ENCODE data around the gene ZMYM2. TPM values are rescaled to one million over a fixed set of nuclear protein-coding genes. Genes with fewer than 3 reads are reported as not detected.

The ZMYM2 gene
- total and polyA plus RNA-seq, 2 of the 13 experiments (the other 11 are each of a cell fraction or from before 2014, with no cell fraction given), result 22.4 to 40.8 TPM

DNA sequence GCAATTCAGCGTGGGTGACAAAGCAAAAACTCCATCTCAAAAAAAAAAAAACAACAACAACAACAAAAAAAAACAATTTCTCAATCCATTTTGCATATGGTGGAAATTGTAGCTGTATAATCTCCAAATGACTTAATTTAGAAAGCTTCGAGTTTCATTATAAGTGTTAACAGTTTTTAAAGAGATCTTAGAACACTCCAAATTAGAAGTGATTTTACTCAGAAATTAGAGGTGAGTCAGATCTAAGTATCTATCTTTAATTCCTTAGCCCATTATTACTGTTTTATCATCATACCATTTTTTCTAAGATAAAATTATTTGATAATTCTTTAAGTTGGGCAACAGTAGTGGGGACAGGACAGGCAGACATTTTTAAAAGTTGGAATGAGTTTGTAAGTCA, 60.5 kb downstream of the ZMYM2 start:
- Histone ChIP-seq H3K4me1 (ENCODE audit: insufficient read depth, low read length) (no peaks in the 10 kb centered on the region), H3K36me3 (replicated peaks in 1 of 2; ENCODE audit: control insufficient read depth in 1 of 2, insufficient read depth in 2 of 2, low read length in 2 of 2) (peaks cover 5 to 13% of the 10 kb centered on the region in 2 experiments; a peak in 4 of 5 replicates), H3K27ac (ENCODE audit: extremely low read length, insufficient read depth, low read length) (no peak overlapping the region), H2AFZ (ENCODE audit: low read length) (no peak overlapping the region), H3K9ac (ENCODE audit: insufficient read depth, low read depth, low read length) (no peak overlapping the region), H3K27me3 (ENCODE audit: control insufficient read depth in 1 of 2, insufficient read depth in 2 of 2, low read length in 2 of 2) (no peaks in the 10 kb centered on the region), H3K4me3 (replicated peaks in 1 of 3; ENCODE audit: insufficient read depth in 1 of 3, low read depth in 2 of 3, low read length in 3 of 3) (no peak overlapping the region), H4K20me1 (ENCODE audit: insufficient read depth, low read length) (no peaks in the 10 kb centered on the region), H3K4me2 (ENCODE audit: low read depth, low read length) (no peak overlapping the region), H3K79me2 (ENCODE audit: insufficient read depth, low read length) (peaks cover 3% of the 10 kb centered on the region), H3K9me3 (ENCODE audit: low read length) (no peaks in the 10 kb centered on the region)
- in situ Hi-C loops (cut with HindIII; ENCODE audit: extremely low pct_ligation_motif_present, low pct_unique_long_range_greater_than_20kb), result no loop called here
- intact Hi-C loops (cut with micrococcal nuclease; ENCODE audit: unreplicated experiment), result no loop called here
- FAIRE-seq (no peak), DNase-seq (ENCODE audit: low spot score) (no peak), ATAC-seq (no peak)
- TF ChIP-seq POGZ (CRISPR knock-in tag; IDR thresholded peaks at IDR 0.05) (no peak), ZNF496 (CRISPR knock-in tag; IDR thresholded peaks at IDR 0.05; ENCODE audit: insufficient replicate concordance) (no peak), MLXIP (CRISPR knock-in tag; IDR thresholded peaks at IDR 0.05; ENCODE audit: borderline replicate concordance) (no peak)
- TF ChIP-seq, protein P1, sequence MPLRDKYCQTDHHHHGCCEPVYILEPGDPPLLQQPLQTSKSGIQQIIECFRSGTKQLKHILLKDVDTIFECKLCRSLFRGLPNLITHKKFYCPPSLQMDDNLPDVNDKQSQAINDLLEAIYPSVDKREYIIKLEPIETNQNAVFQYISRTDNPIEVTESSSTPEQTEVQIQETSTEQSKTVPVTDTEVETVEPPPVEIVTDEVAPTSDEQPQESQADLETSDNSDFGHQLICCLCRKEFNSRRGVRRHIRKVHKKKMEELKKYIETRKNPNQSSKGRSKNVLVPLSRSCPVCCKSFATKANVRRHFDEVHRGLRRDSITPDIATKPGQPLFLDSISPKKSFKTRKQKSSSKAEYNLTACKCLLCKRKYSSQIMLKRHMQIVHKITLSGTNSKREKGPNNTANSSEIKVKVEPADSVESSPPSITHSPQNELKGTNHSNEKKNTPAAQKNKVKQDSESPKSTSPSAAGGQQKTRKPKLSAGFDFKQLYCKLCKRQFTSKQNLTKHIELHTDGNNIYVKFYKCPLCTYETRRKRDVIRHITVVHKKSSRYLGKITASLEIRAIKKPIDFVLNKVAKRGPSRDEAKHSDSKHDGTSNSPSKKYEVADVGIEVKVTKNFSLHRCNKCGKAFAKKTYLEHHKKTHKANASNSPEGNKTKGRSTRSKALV (CRISPR knock-in tag; IDR thresholded peaks at IDR 0.05), result no peak
- ChIA-PET CTCF (ENCODE audit: low intra/inter-chr PET ratio, low total read pairs) (no interaction called here), POLR2A (no interaction called here)
- BruUV-seq (replicated peaks), result no TSS peak
- 96% methylated on average over 2 of the region's 2 CpGs for WGBS (ENCODE audit: low lambda C conversion rate)
